Measurements from ENCODE around the gene ZNF490.

- TF ChIP-seq CTCF (IDR thresholded peaks at IDR 0.05) (no peak), POLR2A (IDR thresholded peaks at IDR 0.05) (no peak)
Measured at GRCh38 chr19:12656899-12657571, 46.4 kb upstream of the ZNF490 start.
